SK-N-SH treated with all-trans-retinoic acid at 6 μM for 48 hours (cell line): Measurements from ENCODE around the gene SCAF11.
A peak's percentile ranks its signal among the peaks of the same experiment; 100 is the strongest.

Experiments
- ATAC-seq: fragments of 200-7000 bp; cut with Tn5 transposase; 3 replicates; pipeline ENCODE4 v1.9.1; 2020; ENCODE audit warnings: mild to moderate bottlenecking, moderate library complexity
- ARNTL ChIP-seq: fragments of 450-650 bp; formaldehyde crosslinking; IDR thresholded peaks from 2 replicates; pipeline ENCODE4 v1.5.0; 2020; ENCODE audit warnings: low read depth, mild to moderate bottlenecking, moderate library complexity, borderline replicate concordance
- BACH2 ChIP-seq: fragments of 250-450 bp; sonication (Bioruptor Pico); IDR thresholded peaks from 2 replicates; pipeline ENCODE4 v1.9.0; 2021; ENCODE audit warnings: mild to moderate bottlenecking, borderline replicate concordance
- CSDC2 ChIP-seq: fragments of 250-450 bp; sonication (Bioruptor Pico); IDR thresholded peaks from 2 replicates; pipeline ENCODE4 v1.5.0; 2020; ENCODE audit warnings: mild to moderate bottlenecking, moderate library complexity
- ESRRG ChIP-seq: fragments of 250-450 bp; sonication (Bioruptor Pico); IDR thresholded peaks from 2 replicates; pipeline ENCODE4 v1.6.1; 2021; ENCODE audit warnings: mild to moderate bottlenecking
- GLIS3 ChIP-seq: fragments of 250-450 bp; sonication (Bioruptor Pico); IDR thresholded peaks from 2 replicates; pipeline ENCODE4 v1.5.0; 2020; ENCODE audit warnings: mild to moderate bottlenecking, moderate library complexity
- ISL1 ChIP-seq: fragments of 250-450 bp; sonication (Bioruptor Pico); IDR thresholded peaks from 2 replicates; pipeline ENCODE4 v2.1.2; 2022; ENCODE audit warnings: mild to moderate bottlenecking, moderate library complexity
- OSR1 ChIP-seq: fragments of 250-450 bp; sonication (Bioruptor Pico); IDR thresholded peaks from 2 replicates; pipeline ENCODE4 v1.8.0; 2022; ENCODE audit warnings: moderate library complexity, mild to moderate bottlenecking, inconsistent platforms
- PATZ1 ChIP-seq: fragments of 250-450 bp; sonication (Bioruptor Pico); IDR thresholded peaks from 2 replicates; pipeline ENCODE4 v1.8.0; 2020; ENCODE audit warnings: mild to moderate bottlenecking, moderate library complexity, borderline replicate concordance
- POU6F1 ChIP-seq: fragments of 250-450 bp; sonication (Bioruptor Pico); IDR thresholded peaks from 2 replicates; pipeline ENCODE4 v1.8.0; 2021; ENCODE audit warnings: low read depth, mild to moderate bottlenecking, moderate library complexity, borderline replicate concordance
- PPARA ChIP-seq: fragments of 250-450 bp; sonication (Bioruptor Pico); IDR thresholded peaks from 2 replicates; pipeline ENCODE4 v1.5.0; 2020; ENCODE audit warnings: mild to moderate bottlenecking, borderline replicate concordance
- RARB ChIP-seq: fragments of 250-450 bp; sonication (Bioruptor Pico); IDR thresholded peaks from 2 replicates; pipeline ENCODE4 v1.8.0; 2021; ENCODE audit warnings: mild to moderate bottlenecking, moderate library complexity
- SNAI2 ChIP-seq: fragments of 250-450 bp; sonication (Bioruptor Pico); IDR thresholded peaks from 2 replicates; pipeline ENCODE4 v1.5.0; 2020; ENCODE audit warnings: mild to moderate bottlenecking, moderate library complexity
- TCF4 ChIP-seq: fragments of 250-450 bp; sonication (Bioruptor Pico); IDR thresholded peaks from 2 replicates; pipeline ENCODE4 v1.8.0; 2021; ENCODE audit warnings: mild to moderate bottlenecking, moderate library complexity, borderline replicate concordance
- TOX ChIP-seq: fragments of 250-450 bp; sonication (Bioruptor Pico); IDR thresholded peaks from 2 replicates; pipeline ENCODE4 v1.8.0; 2021; ENCODE audit warnings: mild to moderate bottlenecking, moderate library complexity, borderline replicate concordance
- TSHZ2 ChIP-seq: fragments of 250-450 bp; sonication (Bioruptor Pico); IDR thresholded peaks from 2 replicates; pipeline ENCODE4 v1.5.0; 2020; ENCODE audit warnings: mild to moderate bottlenecking, moderate library complexity
- ZFP3 ChIP-seq: fragments of 250-450 bp; sonication (Bioruptor Pico); IDR thresholded peaks from 2 replicates; pipeline ENCODE4 v1.5.0; 2020; ENCODE audit warnings: mild to moderate bottlenecking, moderate library complexity
- ZNF565 ChIP-seq: fragments of 450-650 bp; formaldehyde crosslinking; conservative IDR thresholded peaks from 2 replicates; pipeline ENCODE4 v1.5.0; 2020; ENCODE audit warnings: low read depth, mild to moderate bottlenecking, moderate library complexity
- ZNF70 ChIP-seq: fragments of 450-650 bp; formaldehyde crosslinking; IDR thresholded peaks from 2 replicates; pipeline ENCODE4 v1.5.0; 2020; ENCODE audit warnings: mild to moderate bottlenecking, moderate library complexity
- TF ChIP-seq, protein P1 (sequence below): fragments of 250-450 bp; sonication (Bioruptor Pico); IDR thresholded peaks from 2 replicates; pipeline ENCODE4 v1.5.1; 2020; ENCODE audit warnings: low read depth, mild to moderate bottlenecking, moderate library complexity
- TF ChIP-seq, protein P2 (sequence below): fragments of 250-450 bp; sonication (Bioruptor Pico); IDR thresholded peaks from 2 replicates; pipeline ENCODE4 v1.5.1; 2021; ENCODE audit warnings: mild to moderate bottlenecking, moderate library complexity

The SCAF11 gene

GRCh38 chr12:45893240-45893639 is 97.1 kb downstream of the SCAF11 start:
- no peak for TF ChIP-seq ZFP3
- TF ChIP-seq TOX (CRISPR knock-in tag): no peak
- TF ChIP-seq, protein P1, sequence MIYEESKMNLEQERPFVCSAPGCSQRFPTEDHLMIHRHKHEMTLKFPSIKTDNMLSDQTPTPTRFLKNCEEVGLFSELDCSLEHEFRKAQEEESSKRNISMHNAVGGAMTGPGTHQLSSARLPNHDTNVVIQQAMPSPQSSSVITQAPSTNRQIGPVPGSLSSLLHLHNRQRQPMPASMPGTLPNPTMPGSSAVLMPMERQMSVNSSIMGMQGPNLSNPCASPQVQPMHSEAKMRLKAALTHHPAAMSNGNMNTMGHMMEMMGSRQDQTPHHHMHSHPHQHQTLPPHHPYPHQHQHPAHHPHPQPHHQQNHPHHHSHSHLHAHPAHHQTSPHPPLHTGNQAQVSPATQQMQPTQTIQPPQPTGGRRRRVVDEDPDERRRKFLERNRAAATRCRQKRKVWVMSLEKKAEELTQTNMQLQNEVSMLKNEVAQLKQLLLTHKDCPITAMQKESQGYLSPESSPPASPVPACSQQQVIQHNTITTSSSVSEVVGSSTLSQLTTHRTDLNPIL: no peak
- TF ChIP-seq OSR1: no peak
- no peak for TF ChIP-seq PATZ1 (CRISPR knock-in tag)
- no peak for TF ChIP-seq ZNF70 (CRISPR knock-in tag)
- ATAC-seq: peak; percentile 43; the same call in 1 of the 3 replicates

DNA sequence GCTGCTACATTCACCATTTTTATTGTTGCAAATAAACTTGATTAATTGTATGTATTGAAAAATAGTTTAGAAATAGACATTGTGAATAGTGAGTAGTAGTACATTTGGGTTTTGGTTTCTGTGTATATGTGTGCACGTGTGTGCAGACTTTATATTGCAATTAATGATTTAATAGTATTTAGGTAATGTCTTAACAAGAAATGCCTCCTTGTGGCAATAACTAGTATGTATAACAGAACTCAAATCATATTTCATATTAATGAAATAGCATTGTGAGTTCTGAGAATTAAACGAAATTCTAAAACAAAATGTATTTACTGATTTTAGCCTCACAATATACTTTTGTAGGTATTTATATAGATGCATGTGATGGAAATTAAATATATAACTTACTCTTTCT is 100.1 kb downstream of the SCAF11 start:
- ATAC-seq: no peak
- TF ChIP-seq ESRRG (CRISPR knock-in tag) (no peak), PATZ1 (CRISPR knock-in tag) (no peak), ISL1 (CRISPR knock-in tag) (no peak), CSDC2 (CRISPR knock-in tag) (no peak), TSHZ2 (CRISPR knock-in tag) (no peak), ARNTL (CRISPR knock-in tag) (no peak), PPARA (CRISPR knock-in tag) (no peak), ZNF565 (CRISPR knock-in tag) (no peak), SNAI2 (CRISPR knock-in tag) (no peak), POU6F1 (CRISPR knock-in tag) (no peak), RARB (CRISPR knock-in tag) (no peak), TCF4 (CRISPR knock-in tag) (no peak), BACH2 (CRISPR knock-in tag) (no peak)
- TF ChIP-seq, protein P2, sequence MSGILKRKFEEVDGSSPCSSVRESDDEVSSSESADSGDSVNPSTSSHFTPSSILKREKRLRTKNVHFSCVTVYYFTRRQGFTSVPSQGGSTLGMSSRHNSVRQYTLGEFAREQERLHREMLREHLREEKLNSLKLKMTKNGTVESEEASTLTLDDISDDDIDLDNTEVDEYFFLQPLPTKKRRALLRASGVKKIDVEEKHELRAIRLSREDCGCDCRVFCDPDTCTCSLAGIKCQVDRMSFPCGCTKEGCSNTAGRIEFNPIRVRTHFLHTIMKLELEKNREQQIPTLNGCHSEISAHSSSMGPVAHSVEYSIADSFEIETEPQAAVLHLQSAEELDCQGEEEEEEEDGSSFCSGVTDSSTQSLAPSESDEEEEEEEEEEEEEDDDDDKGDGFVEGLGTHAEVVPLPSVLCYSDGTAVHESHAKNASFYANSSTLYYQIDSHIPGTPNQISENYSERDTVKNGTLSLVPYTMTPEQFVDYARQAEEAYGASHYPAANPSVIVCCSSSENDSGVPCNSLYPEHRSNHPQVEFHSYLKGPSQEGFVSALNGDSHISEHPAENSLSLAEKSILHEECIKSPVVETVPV (CRISPR knock-in tag): no peak

DNA sequence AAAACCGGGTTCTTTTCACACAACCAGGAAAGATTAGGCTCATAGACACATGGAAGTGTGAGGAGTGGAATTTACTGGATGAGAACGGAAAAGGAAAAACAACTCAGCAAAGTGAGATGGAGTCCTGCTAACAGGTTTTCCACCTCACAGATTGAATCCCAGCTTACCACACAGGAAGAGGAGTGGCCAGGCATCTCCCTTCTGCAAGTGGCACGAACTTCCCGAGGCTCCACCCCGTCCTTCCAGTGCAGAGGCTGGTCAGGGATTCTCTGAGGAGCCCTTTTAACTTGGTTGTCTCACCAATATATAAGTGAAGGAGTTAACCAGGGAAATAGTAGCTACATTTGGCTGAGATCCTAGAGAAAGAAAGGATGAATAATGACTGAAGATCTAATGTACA is 102.8 kb downstream of the SCAF11 start:
- no peak for ATAC-seq
- no peak for TF ChIP-seq TOX (CRISPR knock-in tag)
- no peak for TF ChIP-seq ZNF70 (CRISPR knock-in tag)
- TF ChIP-seq GLIS3 (CRISPR knock-in tag): no peak
- TF ChIP-seq ZFP3: no peak
- no peak for TF ChIP-seq ARNTL (CRISPR knock-in tag)
- TF ChIP-seq POU6F1 (CRISPR knock-in tag): no peak
